GM20431 (cell line): Measurements from ENCODE around the gene TMEM200A.

Source experiments
- in situ Hi-C: fragments of 300-500 bp; cut with MseI, MboI; formaldehyde crosslinking; loops from one replicate; pipeline ENCODE4 v1.15.0; 2020; ENCODE audit warnings: low sequenced_read_pairs; ENCODE audit not compliant: unreplicated experiment

The TMEM200A gene

GRCh38 chr6:130470766-130471165 is 104.9 kb downstream of the TMEM200A start:
- in situ Hi-C loops, result no loop called here

DNA sequence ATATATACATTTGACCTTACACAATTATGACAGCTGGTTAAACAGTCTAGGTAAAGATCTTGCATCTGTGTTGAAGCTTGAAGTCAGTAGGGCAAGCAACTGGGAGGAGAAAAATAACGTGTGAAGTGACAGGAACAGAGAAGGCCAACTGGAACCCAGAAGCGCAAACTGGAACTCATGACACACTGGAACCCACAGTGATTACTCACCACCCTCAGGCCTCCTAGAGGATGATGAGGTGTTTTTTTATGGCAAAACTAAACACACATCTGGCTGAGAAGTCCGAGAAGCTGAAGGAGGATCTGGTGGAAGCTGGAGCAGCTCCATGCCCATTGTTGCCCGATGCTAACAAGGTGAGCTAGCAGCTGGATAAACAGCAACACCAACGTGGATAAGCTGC is 108.1 kb downstream of the TMEM200A start:
- in situ Hi-C loops, result no loop called here

GRCh38 chr6:130482645-130483390 is 117.0 kb downstream of the TMEM200A start:
- in situ Hi-C loops, result no loop called here

DNA sequence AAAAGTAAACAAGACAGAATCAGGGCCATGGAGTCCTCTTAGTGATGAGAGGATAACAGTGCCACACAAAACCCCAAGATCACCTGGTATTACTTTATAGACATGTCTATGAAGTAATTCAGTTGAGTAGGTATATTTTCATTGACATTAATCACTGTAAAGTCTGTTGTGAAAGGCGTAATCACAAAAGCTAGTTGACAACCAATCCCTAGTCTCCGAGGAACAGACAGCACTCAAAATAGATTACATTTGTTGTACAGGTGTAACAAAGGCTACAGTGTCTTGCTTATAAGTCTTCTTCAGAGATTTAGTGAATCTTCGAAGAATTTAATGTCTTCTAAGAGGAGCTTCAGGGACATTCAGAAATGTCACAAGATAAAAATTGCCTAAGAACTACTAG is 120.1 kb downstream of the TMEM200A start:
- in situ Hi-C loops, result no loop called here

- in situ Hi-C loops, result no loop called here
These were observed 120.6 kb downstream of the TMEM200A start for GRCh38 chr6:130486417-130486816.

DNA sequence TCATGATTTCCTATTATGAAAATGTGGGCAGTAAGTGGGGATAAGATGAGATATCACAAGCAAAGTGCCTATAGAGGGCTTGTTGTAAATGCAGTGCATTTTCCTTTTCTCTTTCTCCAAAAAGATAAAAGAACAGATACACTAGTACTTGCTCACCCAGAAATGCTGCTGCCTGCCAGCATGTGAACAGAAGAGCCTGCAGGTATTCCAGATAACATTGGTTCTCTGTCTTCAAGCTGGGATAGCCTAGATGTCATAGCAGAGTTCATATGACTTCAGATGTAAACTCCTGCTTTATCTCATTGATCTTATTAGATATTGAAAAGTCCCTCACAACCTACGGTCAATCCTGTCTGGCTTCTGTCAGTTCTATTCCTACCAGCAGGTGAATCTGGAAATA is 123.7 kb downstream of the TMEM200A start:
- in situ Hi-C loops, result no loop called here
